HepG2 (cell line): ENCODE data around the gene SFT2D1. TPM values are rescaled to one million over a fixed set of nuclear protein-coding genes. Genes with fewer than 3 reads are reported as not detected.

Experiments
- ATAC-seq: fragments of 200-7000 bp; cut with Tn5 transposase; 3 replicates; pipeline ENCODE4 v1.9.1; 2020; ENCODE audit warnings: mild to moderate bottlenecking, moderate library complexity
- BruUV-seq: library from RNA; stranded (reverse); fragments of 400-500 nt; replicated peaks from 2 replicates; lab custom pipeline; 2021; lab: Mats Ljungman, UMichigan
- CTCF ChIA-PET: fragments of 300-600 bp; formaldehyde crosslinking; extraction: SDS; loops from one replicate; lab custom pipeline; 2021; ENCODE audit warnings: low total read pairs, inconsistent platforms, low intra/inter-chr PET ratio; lab: Yijun Ruan, JAX
- POLR2A ChIA-PET: fragments of 350-600 bp; sonication (Branson Sonifier 250); formaldehyde crosslinking; loops from one replicate; lab custom pipeline; 2020; ENCODE audit warnings: antibody characterized with exemption, inconsistent platforms; lab: Yijun Ruan, JAX
- DNase-seq: peaks from one replicate; pipeline ENCODE4 v3.0.0-alpha.2; 2015; ENCODE audit warnings: low spot score
- FAIRE-seq: peaks from 3 replicates; lab custom pipeline; 2011; peaks lifted over from hg19 to GRCh38; lab: Jason Lieb, UNC
- H2AFZ ChIP-seq: one replicate; pipeline ENCODE4 v1.6.1; 2011; ENCODE audit warnings: low read length, inconsistent platforms
- H3K27ac ChIP-seq: fragments of 300-600 bp; 3 replicates; pipeline ENCODE4 v1.8.0; 2011; ENCODE audit warnings: mixed run types, mild to moderate bottlenecking, mixed read lengths, low read length, inconsistent platforms; ENCODE audit not compliant: insufficient read depth; ENCODE audit errors: extremely low read length
- H3K27me3 ChIP-seq, 2 experiments: fragments of 200-600 bp in 1 of 2; 2 replicates in 1 of 2; 3 replicates in 1 of 2; pipeline versions ENCODE4 v1.6.0 to v1.8.0; 2011; ENCODE audit warnings: low read length in 2 of 2, mild to moderate bottlenecking in 2 of 2, moderate library complexity in 2 of 2, inconsistent platforms in 1 of 2; ENCODE audit not compliant: insufficient read depth in 2 of 2, control insufficient read depth in 1 of 2
- H3K36me3 ChIP-seq, 2 experiments: fragments of 200-600 bp in 1 of 2; replicated peaks in 1 of 2; 2 replicates in 1 of 2; 3 replicates in 1 of 2; pipeline versions ENCODE4 v1.5.1 to v1.8.0; 2011; ENCODE audit warnings: low read length in 2 of 2, inconsistent platforms in 1 of 2; ENCODE audit not compliant: insufficient read depth in 2 of 2, control insufficient read depth in 1 of 2
- H3K4me1 ChIP-seq: 2 replicates; pipeline ENCODE4 v1.5.1; 2012; ENCODE audit warnings: low read length, inconsistent platforms; ENCODE audit not compliant: insufficient read depth
- H3K4me2 ChIP-seq: 2 replicates; pipeline ENCODE4 v1.6.0; 2011; ENCODE audit warnings: low read depth, low read length, inconsistent platforms
- H3K4me3 ChIP-seq, 3 experiments: fragments of 200-600 bp in 1 of 3; sonication (generic), shearing (Covaris generic) in 1 of 3; replicated peaks in 1 of 3; 2 replicates each; pipeline ENCODE4 v1.5.1; 2011 to 2016; ENCODE audit warnings: low read length in 3 of 3, inconsistent platforms in 2 of 3, low read depth in 2 of 3, mild to moderate bottlenecking in 2 of 3, control low read depth in 1 of 3, mixed read lengths in 1 of 3; ENCODE audit not compliant: insufficient read depth in 1 of 3
- H3K79me2 ChIP-seq: one replicate; pipeline ENCODE4 v1.6.1; 2011; ENCODE audit warnings: low read length, inconsistent platforms; ENCODE audit not compliant: insufficient read depth
- H3K9ac ChIP-seq: 2 replicates; pipeline ENCODE4 v1.6.0; 2011; ENCODE audit warnings: mild to moderate bottlenecking, low read depth, low read length, inconsistent platforms; ENCODE audit not compliant: insufficient read depth
- H3K9me3 ChIP-seq: 2 replicates; pipeline ENCODE4 v1.5.1; 2012; ENCODE audit warnings: mild to moderate bottlenecking, low read length
- H4K20me1 ChIP-seq: 2 replicates; pipeline ENCODE4 v1.6.0; 2011; ENCODE audit warnings: inconsistent platforms, mild to moderate bottlenecking, low read length, moderate library complexity; ENCODE audit not compliant: insufficient read depth
- CTCF ChIP-seq: sonication (generic); formaldehyde crosslinking; IDR thresholded peaks from 2 replicates; pipeline ENCODE4 v1.5.0; 2020; ENCODE audit warnings: mild to moderate bottlenecking, missing genetic modification reagents, moderate library complexity
- E2F1 ChIP-seq: sonication (generic); formaldehyde crosslinking; IDR thresholded peaks from 2 replicates; pipeline ENCODE4 v1.5.0; 2020; ENCODE audit warnings: missing genetic modification reagents
- HOXA7 ChIP-seq: sonication (generic); formaldehyde crosslinking; IDR thresholded peaks from 2 replicates; pipeline ENCODE4 v1.8.1; 2022; ENCODE audit warnings: mild to moderate bottlenecking, missing genetic modification reagents, moderate library complexity
- KDM5B ChIP-seq: sonication (generic); formaldehyde crosslinking; IDR thresholded peaks from 2 replicates; pipeline ENCODE4 v1.4.0; 2020; ENCODE audit warnings: missing genetic modification reagents, mild to moderate bottlenecking, borderline replicate concordance
- MIXL1 ChIP-seq: IDR thresholded peaks from 2 replicates; pipeline ENCODE4 v1.6.1; 2016
- NRL ChIP-seq: sonication (generic); formaldehyde crosslinking; IDR thresholded peaks from 2 replicates; pipeline ENCODE4 v1.5.0; 2020; ENCODE audit warnings: missing genetic modification reagents, mild to moderate bottlenecking, moderate library complexity, borderline replicate concordance
- PHB2 ChIP-seq: fragments of 450-650 bp; IDR thresholded peaks from 2 replicates; pipeline ENCODE4 v1.6.1; 2018; ENCODE audit not compliant: partially characterized antibody
- PTBP1 ChIP-seq: fragments of 200-400 bp; formaldehyde crosslinking; IDR thresholded peaks from 2 replicates; pipeline ENCODE4 v1.6.1; 2018; ENCODE audit warnings: low read length, low read depth; ENCODE audit not compliant: poor library complexity, severe bottlenecking
- TEF ChIP-seq: sonication (generic); formaldehyde crosslinking; IDR thresholded peaks from 2 replicates; pipeline ENCODE4 v1.5.0; 2020; ENCODE audit warnings: missing genetic modification reagents
- ZFP90 ChIP-seq: sonication (generic); formaldehyde crosslinking; IDR thresholded peaks from 2 replicates; pipeline ENCODE4 v1.8.0; 2022; ENCODE audit warnings: missing genetic modification reagents, mild to moderate bottlenecking, inconsistent platforms, borderline replicate concordance
- ZMYM2 ChIP-seq: sonication (generic); formaldehyde crosslinking; IDR thresholded peaks from 2 replicates; pipeline ENCODE4 v1.8.0; 2022; ENCODE audit warnings: mild to moderate bottlenecking, missing genetic modification reagents
- ZNF451 ChIP-seq: sonication (generic); formaldehyde crosslinking; IDR thresholded peaks from 2 replicates; pipeline ENCODE4 v1.5.0; 2020; ENCODE audit warnings: mild to moderate bottlenecking, missing genetic modification reagents
- ZNF546 ChIP-seq: sonication (generic); formaldehyde crosslinking; conservative IDR thresholded peaks from 2 replicates; pipeline ENCODE4 v1.8.1; 2023; ENCODE audit warnings: mild to moderate bottlenecking, missing genetic modification reagents
- ZSCAN30 ChIP-seq: sonication (generic); formaldehyde crosslinking; IDR thresholded peaks from 2 replicates; pipeline ENCODE4 v1.5.0; 2020; ENCODE audit warnings: mild to moderate bottlenecking, missing genetic modification reagents
- WGBS: methylation state at CpG from one replicate; pipeline ENCODE4 v1.1.6; 2017; ENCODE audit warnings: low lambda C conversion rate; 5-methylcytosine and 5-hydroxymethylcytosine counted together
- in situ Hi-C: cut with HindIII; loops from 2 replicates; pipeline ENCODE4 v1.10.0; 2017; ENCODE audit warnings: low pct_unique_long_range_greater_than_20kb; ENCODE audit not compliant: extremely low pct_ligation_motif_present
- intact Hi-C: fragments of 100-400 bp; cut with micrococcal nuclease; formaldehyde crosslinking; loops from one replicate; pipeline ENCODE4 v1.10.0; 2022; ENCODE audit not compliant: unreplicated experiment
- polyA plus RNA-seq, 8 experiments: library from polyadenylated mRNA; depleted of rRNA in 3 of 8; stranded (reverse) in 7 of 8; unstranded in 1 of 8; fragments of >200 nt; fragmentation: Illumina TruSeq in 4 of 8; extraction: Trizol in 4 of 8; gene quantifications; 2 replicates each; pipeline versions ENCODE4 v1.2.1 to v1.2.3, GENCODE V29; 2011 to 2016; ENCODE audit warnings: low read depth in 4 of 8, missing spikeins in 1 of 8, mixed read lengths in 1 of 8; ENCODE audit not compliant: insufficient read depth in 1 of 8
- total RNA-seq, 5 experiments: library from RNA; depleted of rRNA; stranded (reverse); fragments of >200 nt; fragmentation: Illumina TruSeq; extraction: Trizol; gene quantifications; 2 replicates each; pipeline ENCODE4 v1.2.3, GENCODE V29; 2016; ENCODE audit warnings: low read depth in 1 of 5

SFT2D1 gene
- total and polyA plus RNA-seq, 2 of the 13 experiments (the other 11 are each of a cell fraction or from before 2014, with no cell fraction given), result 115 to 147 TPM

- ChIA-PET POLR2A (interaction anchor here (0.8 to 4.8 kb wide), 3 partner anchors 11 to 35 kb away, joined by 3 to 48 read pairs (median 15); no protein-coding TSS in a partner anchor), CTCF (no interaction called here)
- Histone ChIP-seq H3K27ac (no peak overlapping the region), H3K9me3 (no peaks in the 10 kb centered on the region), H2AFZ (no peak overlapping the region), H3K79me2 (peaks cover 73% of the 10 kb centered on the region), H3K4me1 (peaks cover 32% of the 10 kb centered on the region), H3K4me2 (no peak overlapping the region), H3K9ac (no peak overlapping the region), H3K4me3 (no peak overlapping the region), H4K20me1 (no peaks in the 10 kb centered on the region; the same call in 1 of the 2 replicates), H3K36me3 (0 out of 5 replicates have a peak, but pooled peaks cover 1 to 6% of the 10 kb centered on the region in 2 experiments), H3K27me3 (no peaks in the 10 kb centered on the region; a peak in 1 of 5 replicates)
- DNase-seq (no peak), ATAC-seq (no peak), FAIRE-seq (no peak)
- intact Hi-C loops (no loop called here), in situ Hi-C loops (no loop called here)
- TF ChIP-seq HOXA7 (CRISPR knock-in tag), result no peak
- no peak for TF ChIP-seq ZNF451
- TF ChIP-seq PHB2, result no peak
- TF ChIP-seq ZSCAN30 (CRISPR knock-in tag), result no peak
- TF ChIP-seq ZFP90, result no peak
- TF ChIP-seq E2F1 (CRISPR knock-in tag), result no peak
- TF ChIP-seq TEF, result no peak
- no peak for TF ChIP-seq KDM5B (CRISPR knock-in tag)
- no peak for TF ChIP-seq PTBP1
- no peak for TF ChIP-seq ZNF546 (CRISPR knock-in tag)
- TF ChIP-seq NRL (CRISPR knock-in tag), result no peak
- no peak for TF ChIP-seq MIXL1 (CRISPR knock-in tag)
- TF ChIP-seq CTCF (CRISPR knock-in tag), result no peak
- no peak for TF ChIP-seq ZMYM2
- no TSS peak for BruUV-seq
- WGBS, result 49% methylated on average over 2 of the region's 2 CpGs
Observed at GRCh38 chr6:166377721-166378120, 35.4 kb upstream of the SFT2D1 start.
